ENCODE measurements around the gene TMEM131.

Gene TMEM131

DNA sequence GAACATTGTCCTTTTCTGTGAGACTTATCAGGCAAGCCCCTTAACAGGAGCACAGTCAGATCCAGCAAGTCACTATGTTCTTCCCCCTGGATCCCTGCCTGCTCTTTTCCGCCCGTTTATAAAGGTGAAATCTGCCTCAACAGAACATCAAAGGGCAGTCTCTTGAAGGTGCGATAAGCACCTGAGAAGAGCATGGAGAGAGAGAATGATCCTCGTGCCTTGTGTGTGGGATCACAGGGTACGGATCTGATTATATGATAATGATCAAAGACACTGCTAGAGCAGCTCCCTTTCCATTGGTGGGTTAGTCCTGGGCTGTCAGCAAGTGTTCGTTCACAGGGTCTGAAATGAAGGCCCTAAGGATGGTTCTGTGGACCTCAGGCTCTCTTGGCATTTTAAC is 176.0 kb downstream of the TMEM131 start:
- H3K4me2 ChIP-seq (ENCODE audit: insufficient read depth, low read length), result no peak overlapping the region
- no peak overlapping the region for H3K9ac ChIP-seq (ENCODE audit: low read depth, low read length)
- H3K4me3 ChIP-seq (ENCODE audit: low read depth in 1 of 2, low read length in 2 of 2), result no peak overlapping the region
- H3K27me3 ChIP-seq (ENCODE audit: insufficient read depth, low read length, poor library complexity), result no peaks in the 10 kb centered on the region
- H2AFZ ChIP-seq (ENCODE audit: low read depth, low read length), result no peak overlapping the region
- ATAC-seq (ENCODE audit: insufficient read depth, low read depth) (no peak), DNase-seq (no peak)
- no peaks in the 10 kb centered on the region for H3K4me1 ChIP-seq (ENCODE audit: insufficient read depth, low read length)
- TF ChIP-seq EZH2 (IDR thresholded peaks at IDR 0.05; ENCODE audit: borderline replicate concordance, low read depth, low read length, severe bottlenecking), result no peak
- TF ChIP-seq, protein P1, sequence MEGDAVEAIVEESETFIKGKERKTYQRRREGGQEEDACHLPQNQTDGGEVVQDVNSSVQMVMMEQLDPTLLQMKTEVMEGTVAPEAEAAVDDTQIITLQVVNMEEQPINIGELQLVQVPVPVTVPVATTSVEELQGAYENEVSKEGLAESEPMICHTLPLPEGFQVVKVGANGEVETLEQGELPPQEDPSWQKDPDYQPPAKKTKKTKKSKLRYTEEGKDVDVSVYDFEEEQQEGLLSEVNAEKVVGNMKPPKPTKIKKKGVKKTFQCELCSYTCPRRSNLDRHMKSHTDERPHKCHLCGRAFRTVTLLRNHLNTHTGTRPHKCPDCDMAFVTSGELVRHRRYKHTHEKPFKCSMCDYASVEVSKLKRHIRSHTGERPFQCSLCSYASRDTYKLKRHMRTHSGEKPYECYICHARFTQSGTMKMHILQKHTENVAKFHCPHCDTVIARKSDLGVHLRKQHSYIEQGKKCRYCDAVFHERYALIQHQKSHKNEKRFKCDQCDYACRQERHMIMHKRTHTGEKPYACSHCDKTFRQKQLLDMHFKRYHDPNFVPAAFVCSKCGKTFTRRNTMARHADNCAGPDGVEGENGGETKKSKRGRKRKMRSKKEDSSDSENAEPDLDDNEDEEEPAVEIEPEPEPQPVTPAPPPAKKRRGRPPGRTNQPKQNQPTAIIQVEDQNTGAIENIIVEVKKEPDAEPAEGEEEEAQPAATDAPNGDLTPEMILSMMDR (IDR thresholded peaks at IDR 0.05; ENCODE audit: borderline replicate concordance, extremely low read depth, low read length, poor library complexity, severe bottlenecking), result no peak
- H3K36me3 ChIP-seq (ENCODE audit: insufficient read depth, low read length), result peaks cover 2% of the 10 kb centered on the region; the same call in 1 of the 2 replicates
- H4K20me1 ChIP-seq (ENCODE audit: insufficient read depth, low read length), result no peaks in the 10 kb centered on the region
- no peaks in the 10 kb centered on the region for H3K79me2 ChIP-seq (ENCODE audit: insufficient read depth, low read length)
- no peaks in the 10 kb centered on the region for H3K9me3 ChIP-seq (ENCODE audit: insufficient read depth, low read length, severe bottlenecking)
- no peak overlapping the region for H3K27ac ChIP-seq (ENCODE audit: low read length)

- no peak for ATAC-seq (ENCODE audit: insufficient read depth, low read depth)
Measured at GRCh38 chr2:97816411-97816810, 179.3 kb downstream of the TMEM131 start.

DNA sequence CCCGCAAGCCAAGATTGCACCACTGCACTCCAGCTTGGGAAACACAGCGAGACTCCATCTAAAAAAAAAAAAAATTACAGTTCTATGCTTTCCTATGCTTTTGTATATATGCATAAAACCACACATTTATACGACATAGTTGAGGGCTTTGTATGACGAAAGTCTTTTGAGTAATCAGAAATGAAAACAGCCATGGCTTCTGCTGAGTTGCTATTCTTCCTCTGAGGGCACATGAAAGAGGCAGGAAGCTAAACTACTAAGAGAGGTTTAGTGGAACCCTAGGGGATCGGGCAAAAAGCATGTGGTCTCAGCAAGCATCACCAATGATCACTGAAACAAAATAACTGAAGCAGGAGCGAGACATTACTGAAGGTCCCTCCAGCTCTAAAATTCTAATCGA is 182.8 kb downstream of the TMEM131 start:
- Histone ChIP-seq H3K4me2 (ENCODE audit: insufficient read depth, low read length) (no peak overlapping the region), H2AFZ (ENCODE audit: low read depth, low read length) (no peak overlapping the region), H3K4me3 (ENCODE audit: low read depth in 1 of 2, low read length in 2 of 2) (no peak overlapping the region), H3K9ac (ENCODE audit: low read depth, low read length) (no peak overlapping the region), H4K20me1 (ENCODE audit: insufficient read depth, low read length) (no peaks in the 10 kb centered on the region), H3K9me3 (ENCODE audit: insufficient read depth, low read length, severe bottlenecking) (no peaks in the 10 kb centered on the region), H3K36me3 (ENCODE audit: insufficient read depth, low read length) (peaks cover 48% of the 10 kb centered on the region), H3K4me1 (ENCODE audit: insufficient read depth, low read length) (no peaks in the 10 kb centered on the region), H3K27me3 (ENCODE audit: insufficient read depth, low read length, poor library complexity) (no peaks in the 10 kb centered on the region), H3K27ac (ENCODE audit: low read length) (no peak overlapping the region), H3K79me2 (ENCODE audit: insufficient read depth, low read length) (no peaks in the 10 kb centered on the region)
- ATAC-seq (ENCODE audit: insufficient read depth, low read depth) (no peak), DNase-seq (no peak)
- TF ChIP-seq EZH2 (IDR thresholded peaks at IDR 0.05; ENCODE audit: borderline replicate concordance, low read depth, low read length, severe bottlenecking), result no peak
- TF ChIP-seq, protein P1 (IDR thresholded peaks at IDR 0.05; ENCODE audit: borderline replicate concordance, extremely low read depth, low read length, poor library complexity, severe bottlenecking), result no peak

More at GRCh38 chr2:97816411-97816810, 179.3 kb downstream of the TMEM131 start:
- no peak overlapping the region for H3K9ac ChIP-seq (ENCODE audit: low read depth, low read length)
- H3K27ac ChIP-seq (ENCODE audit: low read length), result no peak overlapping the region
- no peaks in the 10 kb centered on the region for H3K79me2 ChIP-seq (ENCODE audit: insufficient read depth, low read length)
- H3K4me2 ChIP-seq (ENCODE audit: insufficient read depth, low read length), result no peak overlapping the region
- no peaks in the 10 kb centered on the region for H3K27me3 ChIP-seq (ENCODE audit: insufficient read depth, low read length, poor library complexity)
- no peak for DNase-seq
- peaks cover 23% of the 10 kb centered on the region for H3K36me3 ChIP-seq (ENCODE audit: insufficient read depth, low read length)
- no peak overlapping the region for H2AFZ ChIP-seq (ENCODE audit: low read depth, low read length)
- H3K9me3 ChIP-seq (ENCODE audit: insufficient read depth, low read length, severe bottlenecking), result no peaks in the 10 kb centered on the region
- no peaks in the 10 kb centered on the region for H3K4me1 ChIP-seq (ENCODE audit: insufficient read depth, low read length)
- TF ChIP-seq, protein P1 (IDR thresholded peaks at IDR 0.05; ENCODE audit: borderline replicate concordance, extremely low read depth, low read length, poor library complexity, severe bottlenecking), result no peak
- no peak for TF ChIP-seq EZH2 (IDR thresholded peaks at IDR 0.05; ENCODE audit: borderline replicate concordance, low read depth, low read length, severe bottlenecking)
- H4K20me1 ChIP-seq (ENCODE audit: insufficient read depth, low read length), result no peaks in the 10 kb centered on the region
- H3K4me3 ChIP-seq (ENCODE audit: low read depth in 1 of 2, low read length in 2 of 2), result no peak overlapping the region

- no peak for TF ChIP-seq EZH2 (IDR thresholded peaks at IDR 0.05; ENCODE audit: borderline replicate concordance, low read depth, low read length, severe bottlenecking)
- TF ChIP-seq, protein P1 (IDR thresholded peaks at IDR 0.05; ENCODE audit: borderline replicate concordance, extremely low read depth, low read length, poor library complexity, severe bottlenecking), result no peak
- Histone ChIP-seq H3K9me3 (ENCODE audit: insufficient read depth, low read length, severe bottlenecking) (no peaks in the 10 kb centered on the region), H3K27ac (ENCODE audit: low read length) (no peak overlapping the region), H3K4me3 (ENCODE audit: low read depth in 1 of 2, low read length in 2 of 2) (no peak overlapping the region), H3K4me2 (ENCODE audit: insufficient read depth, low read length) (no peak overlapping the region), H3K4me1 (ENCODE audit: insufficient read depth, low read length) (no peaks in the 10 kb centered on the region), H3K36me3 (ENCODE audit: insufficient read depth, low read length) (peaks cover 64% of the 10 kb centered on the region), H4K20me1 (ENCODE audit: insufficient read depth, low read length) (no peaks in the 10 kb centered on the region), H3K79me2 (ENCODE audit: insufficient read depth, low read length) (no peaks in the 10 kb centered on the region), H2AFZ (ENCODE audit: low read depth, low read length) (no peak overlapping the region), H3K27me3 (ENCODE audit: insufficient read depth, low read length, poor library complexity) (no peaks in the 10 kb centered on the region), H3K9ac (ENCODE audit: low read depth, low read length) (no peak overlapping the region)
- ATAC-seq (ENCODE audit: insufficient read depth, low read depth) (no peak), DNase-seq (no peak)
Measured at GRCh38 chr2:97808816-97809215, 186.9 kb downstream of the TMEM131 start.

Measured in DND-41 (cell line).